IPS-18a (cell line): Measurements from ENCODE around the gene ALG14.
"Not testable (repeated sequence)": the region's sequence is repeated elsewhere in the genome, so short reads cannot be mapped to it uniquely, and the experiment has no call there.

Experiments
- H3K27ac ChIP-seq: one replicate; pipeline ENCODE4 v1.5.1; 2013; ENCODE audit warnings: low read length
- H3K27me3 ChIP-seq: one replicate; pipeline ENCODE4 v1.6.1; 2013; ENCODE audit warnings: mild to moderate bottlenecking, low read length; ENCODE audit not compliant: control insufficient read depth, insufficient read depth
- H3K36me3 ChIP-seq: one replicate; pipeline ENCODE4 v1.6.1; 2013; ENCODE audit warnings: low read depth, low read length; ENCODE audit not compliant: control insufficient read depth
- H3K4me1 ChIP-seq: one replicate; pipeline ENCODE4 v1.6.1; 2013; ENCODE audit warnings: low read depth, low read length; ENCODE audit not compliant: control insufficient read depth
- H3K4me3 ChIP-seq: one replicate; pipeline ENCODE4 v1.5.1; 2013; ENCODE audit warnings: low read length
- H3K9ac ChIP-seq: one replicate; pipeline ENCODE4 v1.6.1; 2013; ENCODE audit warnings: mild to moderate bottlenecking, low read length, moderate library complexity
- H3K9me3 ChIP-seq: one replicate; pipeline ENCODE4 v1.6.1; 2013; ENCODE audit warnings: low read depth, low read length; ENCODE audit not compliant: control insufficient read depth

The ALG14 gene

GRCh38 chr1:94947437-94947836 lies 125.3 kb downstream of the ALG14 start:
- Histone ChIP-seq H3K9me3 (no peaks in the 10 kb centered on the region), H3K4me3 (no peak overlapping the region), H3K27ac (no peak overlapping the region), H3K9ac (no peak overlapping the region), H3K27me3 (no peaks in the 10 kb centered on the region), H3K4me1 (no peaks in the 10 kb centered on the region), H3K36me3 (no peaks in the 10 kb centered on the region)

- Histone ChIP-seq H3K9me3 (no peaks in the 10 kb centered on the region), H3K9ac (no peak overlapping the region), H3K27ac (no peak overlapping the region), H3K36me3 (no peaks in the 10 kb centered on the region), H3K27me3 (no peaks in the 10 kb centered on the region), H3K4me1 (no peaks in the 10 kb centered on the region), H3K4me3 (no peak overlapping the region)
These were observed 125.9 kb downstream of the ALG14 start for GRCh38 chr1:94946886-94947285.

GRCh38 chr1:94942171-94943128 lies 130.3 kb downstream of the ALG14 start:
- H3K9ac ChIP-seq, result no peak overlapping the region
- peaks cover 8% of the 10 kb centered on the region for H3K4me1 ChIP-seq
- no peaks in the 10 kb centered on the region for H3K36me3 ChIP-seq
- H3K27ac ChIP-seq, result no peak overlapping the region
- H3K4me3 ChIP-seq, result no peak overlapping the region
- H3K9me3 ChIP-seq, result no peaks in the 10 kb centered on the region
- H3K27me3 ChIP-seq, result no peaks in the 10 kb centered on the region

GRCh38 chr1:94941480-94941879 lies 131.3 kb downstream of the ALG14 start:
- not testable (repeated sequence) for H3K36me3 ChIP-seq, H3K9me3 ChIP-seq, H3K27me3 ChIP-seq, H3K4me3 ChIP-seq, H3K9ac ChIP-seq, H3K27ac ChIP-seq
- H3K4me1 ChIP-seq, result peaks cover 11% of the 10 kb centered on the region

GRCh38 chr1:94940738-94941137 lies 132.0 kb downstream of the ALG14 start:
- H3K9ac ChIP-seq, result no peak overlapping the region
- H3K9me3 ChIP-seq, result no peaks in the 10 kb centered on the region
- no peak overlapping the region for H3K27ac ChIP-seq
- H3K4me3 ChIP-seq, result no peak overlapping the region
- no peaks in the 10 kb centered on the region for H3K27me3 ChIP-seq
- no peaks in the 10 kb centered on the region for H3K36me3 ChIP-seq
- peaks cover 18% of the 10 kb centered on the region for H3K4me1 ChIP-seq

- peaks cover 25% of the 10 kb centered on the region for H3K4me1 ChIP-seq
- H3K27ac ChIP-seq, result no peak overlapping the region
- no peak overlapping the region for H3K4me3 ChIP-seq
- no peak overlapping the region for H3K9ac ChIP-seq
- H3K9me3 ChIP-seq, result no peaks in the 10 kb centered on the region
- H3K36me3 ChIP-seq, result peaks cover 4% of the 10 kb centered on the region
- no peaks in the 10 kb centered on the region for H3K27me3 ChIP-seq
These were observed 134.9 kb downstream of the ALG14 start for GRCh38 chr1:94937820-94938219.

- Histone ChIP-seq H3K4me3 (peak overlapping the region; percentile 21), H3K4me1 (peaks cover 25% of the 10 kb centered on the region), H3K27me3 (no peaks in the 10 kb centered on the region), H3K36me3 (peaks cover 4% of the 10 kb centered on the region), H3K9me3 (no peaks in the 10 kb centered on the region), H3K27ac (no peak overlapping the region), H3K9ac (no peak overlapping the region)
These were observed 135.7 kb downstream of the ALG14 start for GRCh38 chr1:94936861-94937620.

GRCh38 chr1:94935476-94935875 lies 137.3 kb downstream of the ALG14 start:
- peaks cover 4% of the 10 kb centered on the region for H3K36me3 ChIP-seq
- no peak overlapping the region for H3K27ac ChIP-seq
- no peaks in the 10 kb centered on the region for H3K27me3 ChIP-seq
- no peaks in the 10 kb centered on the region for H3K9me3 ChIP-seq
- H3K4me1 ChIP-seq, result peaks cover 25% of the 10 kb centered on the region
- no peak overlapping the region for H3K9ac ChIP-seq
- no peak overlapping the region for H3K4me3 ChIP-seq

- H3K27me3 ChIP-seq, result no peaks in the 10 kb centered on the region
- peaks cover 4% of the 10 kb centered on the region for H3K36me3 ChIP-seq
- H3K4me3 ChIP-seq, result no peak overlapping the region
- no peak overlapping the region for H3K9ac ChIP-seq
- H3K4me1 ChIP-seq, result peaks cover 28% of the 10 kb centered on the region
- H3K27ac ChIP-seq, result no peak overlapping the region
- no peaks in the 10 kb centered on the region for H3K9me3 ChIP-seq
These were observed 137.7 kb downstream of the ALG14 start for GRCh38 chr1:94935034-94935433.

GRCh38 chr1:94934551-94934950 lies 138.2 kb downstream of the ALG14 start:
- Histone ChIP-seq H3K27ac (no peak overlapping the region), H3K9me3 (no peaks in the 10 kb centered on the region), H3K27me3 (no peaks in the 10 kb centered on the region), H3K36me3 (peaks cover 4% of the 10 kb centered on the region), H3K9ac (no peak overlapping the region), H3K4me3 (no peak overlapping the region), H3K4me1 (peaks cover 33% of the 10 kb centered on the region)

GRCh38 chr1:94931254-94931841 lies 141.4 kb downstream of the ALG14 start:
- no peak overlapping the region for H3K4me3 ChIP-seq
- no peaks in the 10 kb centered on the region for H3K27me3 ChIP-seq
- H3K9ac ChIP-seq, result no peak overlapping the region
- no peak overlapping the region for H3K27ac ChIP-seq
- H3K4me1 ChIP-seq, result peaks cover 35% of the 10 kb centered on the region
- H3K36me3 ChIP-seq, result peaks cover 4% of the 10 kb centered on the region
- no peaks in the 10 kb centered on the region for H3K9me3 ChIP-seq
